Stimulated activated CD8-positive, alpha-beta memory T cell treated with anti-CD3 and anti-CD28 coated beads, Interleukin-12 subunit alpha, Interleukin-12 subunit beta, amount 100 ng/mL, for 1 hour (primary cell): ENCODE data around the gene EP300.
"Not testable (repeated sequence)": the region's sequence is repeated elsewhere in the genome, so short reads cannot be mapped to it uniquely, and the experiment has no call there.

ENCODE experiments used
- DNase-seq: peaks from one replicate; pipeline ENCODE4 v3.0.0-alpha.2; 2020; ENCODE audit warnings: low read depth

Gene EP300

DNA sequence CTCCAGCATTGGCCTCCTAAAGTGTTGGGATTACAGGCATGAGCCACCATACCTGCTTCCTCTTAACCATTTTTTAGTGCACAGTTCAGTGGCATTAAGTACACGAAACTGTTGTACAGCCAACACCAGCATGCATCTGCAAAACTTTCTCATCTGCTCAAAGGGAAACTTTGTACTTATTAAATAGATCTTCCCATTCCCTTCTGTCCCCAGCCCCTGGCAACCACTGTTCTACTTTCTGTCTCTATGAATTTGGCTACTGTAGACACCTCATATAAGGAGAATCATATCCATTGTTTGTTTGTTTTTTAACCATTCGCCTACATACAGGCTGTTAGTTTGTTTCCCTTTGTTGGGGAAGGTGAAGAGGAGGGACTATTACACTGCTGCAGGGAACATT lies 6.5 kb upstream of the EP300 start:
- DNase-seq, result no peak

DNA sequence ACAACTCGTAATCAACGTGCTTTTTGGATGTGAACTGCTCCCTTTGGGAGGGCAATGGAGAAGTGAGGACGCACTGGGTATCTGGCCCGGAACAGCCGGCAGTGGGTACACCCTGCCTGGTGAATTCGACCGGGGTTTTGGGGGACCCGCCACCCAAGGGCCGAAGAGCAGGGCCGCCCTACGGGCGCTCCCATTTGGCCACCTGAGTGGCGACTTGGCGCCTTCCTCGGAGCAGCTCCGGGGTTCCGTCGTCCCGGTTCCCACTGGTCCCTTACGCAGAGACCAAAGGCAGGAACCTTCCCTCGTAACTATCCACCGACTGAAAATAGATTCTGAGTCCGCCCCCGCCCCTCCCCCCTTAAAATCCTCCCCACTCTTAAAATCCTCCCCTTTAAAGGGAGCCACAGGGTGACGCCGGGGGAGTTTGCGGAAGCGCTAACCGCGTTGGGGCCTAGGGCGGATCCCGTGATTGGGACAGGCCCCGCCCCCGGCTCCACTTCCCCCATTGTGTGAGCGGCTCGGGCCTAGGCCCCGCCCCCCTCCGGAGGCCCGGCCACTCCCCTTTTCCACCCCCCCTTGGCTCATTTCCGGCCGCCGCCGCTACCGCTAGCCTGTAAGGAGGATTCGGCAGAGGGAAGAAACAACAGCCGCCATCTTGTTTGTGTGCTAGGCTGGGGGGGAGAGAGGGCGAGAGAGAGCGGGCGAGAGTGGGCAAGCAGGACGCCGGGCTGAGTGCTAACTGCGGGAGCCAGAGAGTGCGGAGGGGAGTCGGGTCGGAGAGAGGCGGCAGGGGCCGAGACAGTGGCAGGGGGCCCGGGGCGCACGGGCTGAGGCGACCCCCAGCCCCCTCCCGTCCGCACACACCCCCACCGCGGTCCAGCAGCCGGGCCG lies 1.0 kb upstream of the EP300 start:
- peak; percentile 99 for DNase-seq

DNA sequence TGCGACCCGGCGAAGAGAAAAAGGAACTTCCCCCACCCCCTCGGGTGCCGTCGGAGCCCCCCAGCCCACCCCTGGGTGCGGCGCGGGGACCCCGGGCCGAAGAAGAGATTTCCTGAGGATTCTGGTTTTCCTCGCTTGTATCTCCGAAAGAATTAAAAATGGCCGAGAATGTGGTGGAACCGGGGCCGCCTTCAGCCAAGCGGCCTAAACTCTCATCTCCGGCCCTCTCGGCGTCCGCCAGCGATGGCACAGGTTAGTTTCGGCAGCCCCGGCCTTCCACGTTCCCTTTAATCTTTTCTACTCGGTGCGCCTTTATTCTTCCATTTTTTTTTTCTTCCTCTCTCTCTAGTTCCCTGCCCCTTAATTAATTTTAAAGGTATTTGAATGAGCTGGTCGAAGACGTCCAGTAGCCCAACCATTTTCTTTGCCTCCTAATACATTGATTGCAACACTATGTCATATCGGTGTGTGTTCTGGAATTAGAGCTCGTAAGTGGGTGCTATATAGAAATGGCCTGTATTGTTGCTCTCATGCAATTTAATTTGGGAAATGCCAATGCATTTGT lies 537 bp downstream of the EP300 start:
- DNase-seq, result no peak

DNA sequence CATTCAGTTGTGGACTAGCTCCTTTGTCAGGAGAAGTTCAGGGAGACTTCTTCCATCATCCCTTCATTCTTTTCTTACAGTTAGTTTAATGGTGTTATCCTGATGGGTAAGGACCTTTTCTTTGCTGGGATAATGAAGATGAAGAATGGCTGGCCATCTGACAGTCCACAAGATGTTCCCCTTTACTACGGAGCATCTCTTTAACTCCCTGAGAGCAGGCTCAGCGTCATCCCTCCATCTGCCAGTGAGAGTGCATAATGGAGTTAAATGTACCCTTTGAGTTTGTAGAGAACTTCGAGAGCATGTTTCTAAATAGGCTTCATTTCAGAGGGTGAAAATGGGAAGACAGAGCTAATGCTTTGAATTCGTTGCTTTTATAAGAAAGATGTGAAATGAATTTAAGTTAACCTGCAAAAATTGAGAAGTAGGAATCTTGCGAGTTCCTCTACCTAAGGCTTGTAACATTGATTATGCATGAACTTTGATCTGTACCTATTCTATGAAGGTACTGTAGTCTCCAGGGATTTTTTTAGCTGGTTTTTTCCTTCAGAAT lies 1.7 kb downstream of the EP300 start:
- DNase-seq, result no peak

GRCh38 chr22:41096391-41096790 lies 4.0 kb downstream of the EP300 start:
- no peak for DNase-seq

DNA sequence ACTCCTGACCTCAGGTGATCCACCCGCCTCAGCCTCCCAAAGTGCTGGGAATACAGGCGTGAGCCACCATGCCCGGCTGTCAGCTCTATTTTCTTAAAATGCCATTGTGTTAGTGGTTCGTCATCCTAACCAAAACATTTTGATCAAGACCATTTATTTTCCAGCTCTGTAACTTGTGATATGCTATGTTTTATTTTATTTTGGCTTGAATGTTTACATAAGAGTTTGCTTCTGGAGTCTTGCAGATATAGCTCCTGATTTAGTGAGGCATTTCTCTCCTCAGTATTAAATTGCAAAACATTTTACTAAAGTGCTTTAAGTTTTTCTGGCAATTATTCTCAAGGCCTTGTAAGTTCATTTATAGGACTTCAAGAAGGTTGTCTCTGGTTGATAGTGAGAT lies 4.4 kb downstream of the EP300 start:
- DNase-seq, result no peak

DNA sequence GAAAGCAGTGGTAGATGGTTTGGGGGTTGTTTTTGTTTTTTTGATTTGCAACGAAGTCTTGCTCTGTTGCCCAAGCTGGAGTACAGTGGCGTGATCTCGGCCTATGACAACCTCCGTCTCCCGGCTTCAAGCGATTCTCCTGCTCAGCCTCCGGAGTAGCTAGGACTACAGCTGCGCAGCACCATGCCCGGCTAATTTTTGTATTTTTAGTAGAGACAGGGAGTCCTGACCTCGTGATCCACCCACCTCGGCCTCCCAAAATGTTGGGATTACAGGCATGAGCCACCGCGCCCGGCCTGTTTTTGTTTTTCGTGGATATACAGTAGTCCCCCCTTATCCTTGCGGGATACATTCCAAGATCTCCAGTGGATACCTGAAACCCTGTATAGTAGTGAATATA lies 6.6 kb downstream of the EP300 start:
- no peak for DNase-seq

- DNase-seq, result no peak
Observed at GRCh38 chr22:41106122-41106968, 14.0 kb downstream of the EP300 start.

DNA sequence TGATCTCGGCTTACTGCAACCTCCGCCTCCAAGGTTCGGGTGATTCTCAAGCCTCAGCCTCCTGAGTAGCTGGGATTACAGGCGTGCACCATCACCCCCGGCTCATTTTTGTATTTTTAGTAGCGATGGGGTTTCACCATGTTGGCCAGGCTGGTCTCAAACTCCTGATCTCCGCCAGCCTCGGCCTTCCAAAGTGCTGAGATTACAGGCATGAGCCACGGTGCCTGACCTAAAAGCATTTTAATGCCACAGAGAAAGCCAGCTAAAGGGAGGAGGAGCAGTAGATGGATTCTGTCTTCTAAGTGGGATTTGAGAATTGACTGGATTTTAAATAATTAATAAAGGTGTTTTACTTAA lies 14.6 kb downstream of the EP300 start:
- DNase-seq, result not testable (repeated sequence)

DNA sequence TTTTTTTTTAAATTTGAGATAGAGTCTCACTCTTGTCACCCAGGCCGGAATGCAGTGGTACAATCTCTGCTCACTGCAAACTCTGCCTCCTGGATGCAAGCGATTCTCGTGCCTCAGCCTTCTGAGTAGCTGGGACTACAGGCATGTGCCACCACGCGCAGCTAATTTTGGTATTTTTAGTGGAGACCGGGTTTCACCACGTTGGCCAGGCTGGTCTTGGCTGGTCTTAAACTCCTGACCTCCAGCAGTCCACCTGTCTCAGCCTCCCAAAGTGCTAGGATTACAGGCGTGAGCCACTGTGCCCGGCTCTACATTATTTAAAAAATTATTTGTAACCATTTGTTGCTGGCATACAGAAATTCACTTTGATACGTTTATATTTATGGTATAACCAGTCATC lies 18.6 kb downstream of the EP300 start:
- DNase-seq, result no peak

DNA sequence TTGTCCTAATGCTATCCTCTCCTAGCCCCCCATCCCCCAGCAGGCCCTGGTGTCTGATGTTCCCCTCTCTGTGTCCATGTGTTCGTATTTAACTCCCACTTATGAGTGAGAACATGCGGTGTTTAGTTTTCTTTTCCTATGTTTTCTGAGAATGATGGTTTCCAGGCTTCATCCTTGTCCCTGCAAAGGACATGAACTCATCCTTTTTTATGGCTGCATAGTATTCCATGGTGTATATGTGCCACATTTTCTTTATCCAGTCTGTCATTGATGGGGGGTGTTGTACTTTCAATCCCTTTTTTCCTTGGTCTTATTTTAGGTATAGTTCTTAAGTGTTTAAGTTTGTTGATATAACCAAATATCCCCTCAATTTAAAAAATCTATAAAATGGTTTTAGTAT lies 23.9 kb downstream of the EP300 start:
- no peak for DNase-seq

DNA sequence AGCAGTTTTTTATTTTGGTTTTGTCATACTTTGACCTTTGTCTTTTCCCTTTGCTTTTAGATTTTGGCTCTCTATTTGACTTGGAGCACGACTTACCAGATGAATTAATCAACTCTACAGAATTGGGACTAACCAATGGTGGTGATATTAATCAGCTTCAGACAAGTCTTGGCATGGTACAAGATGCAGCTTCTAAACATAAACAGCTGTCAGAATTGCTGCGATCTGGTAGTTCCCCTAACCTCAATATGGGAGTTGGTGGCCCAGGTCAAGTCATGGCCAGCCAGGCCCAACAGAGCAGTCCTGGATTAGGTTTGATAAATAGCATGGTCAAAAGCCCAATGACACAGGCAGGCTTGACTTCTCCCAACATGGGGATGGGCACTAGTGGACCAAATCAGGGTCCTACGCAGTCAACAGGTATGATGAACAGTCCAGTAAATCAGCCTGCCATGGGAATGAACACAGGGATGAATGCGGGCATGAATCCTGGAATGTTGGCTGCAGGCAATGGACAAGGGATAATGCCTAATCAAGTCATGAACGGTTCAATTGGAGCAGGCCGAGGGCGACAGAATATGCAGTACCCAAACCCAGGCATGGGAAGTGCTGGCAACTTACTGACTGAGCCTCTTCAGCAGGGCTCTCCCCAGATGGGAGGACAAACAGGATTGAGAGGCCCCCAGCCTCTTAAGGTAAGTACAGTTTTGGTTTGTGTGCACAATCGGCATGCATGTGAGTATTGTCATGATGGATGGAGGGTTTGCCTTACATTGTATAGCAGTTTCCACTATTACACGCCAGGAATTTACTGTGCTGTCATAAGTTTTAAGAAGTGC lies 25.0 kb downstream of the EP300 start:
- no peak for DNase-seq

DNA sequence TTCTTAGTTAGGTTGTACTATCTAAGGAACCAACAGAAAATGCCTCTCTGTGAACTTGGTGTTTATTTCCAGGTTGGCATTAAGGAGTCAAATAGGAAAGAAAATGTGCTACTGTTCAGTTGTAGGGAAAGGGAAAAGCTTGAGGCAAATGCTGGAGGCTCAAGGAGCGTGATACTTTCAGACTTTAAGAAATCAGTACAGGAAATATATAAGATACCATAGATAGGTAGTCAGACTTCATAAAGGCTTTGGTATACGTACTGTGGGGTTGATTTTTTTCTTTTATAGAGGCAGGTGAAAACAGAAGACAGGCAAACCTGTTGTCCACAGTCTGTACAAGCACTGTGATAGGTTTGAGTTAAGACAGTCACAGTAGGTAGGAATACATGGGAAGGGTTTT lies 30.8 kb downstream of the EP300 start:
- no peak for DNase-seq

DNA sequence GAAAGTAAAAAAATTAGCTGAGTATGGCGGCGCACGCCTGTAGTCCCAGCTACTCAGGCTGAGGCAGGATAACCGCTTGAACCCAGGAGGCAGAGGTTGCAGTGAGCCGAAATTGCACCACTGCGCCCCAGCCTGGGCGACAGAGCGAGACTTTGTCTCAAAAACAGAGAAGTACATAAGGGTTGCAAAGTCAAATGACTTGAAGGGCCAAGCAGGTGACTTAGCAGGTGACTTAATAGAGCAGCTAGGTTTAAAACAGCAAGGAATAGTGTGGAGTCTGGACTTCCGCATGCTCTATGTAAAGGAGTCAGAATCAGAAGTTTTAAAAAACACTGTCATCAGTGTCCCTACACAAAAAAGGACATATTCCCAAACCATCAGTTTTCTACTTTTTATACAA lies 31.7 kb downstream of the EP300 start:
- no peak for DNase-seq

- no peak for DNase-seq
Observed at GRCh38 chr22:41127451-41127850, 35.1 kb downstream of the EP300 start.

DNA sequence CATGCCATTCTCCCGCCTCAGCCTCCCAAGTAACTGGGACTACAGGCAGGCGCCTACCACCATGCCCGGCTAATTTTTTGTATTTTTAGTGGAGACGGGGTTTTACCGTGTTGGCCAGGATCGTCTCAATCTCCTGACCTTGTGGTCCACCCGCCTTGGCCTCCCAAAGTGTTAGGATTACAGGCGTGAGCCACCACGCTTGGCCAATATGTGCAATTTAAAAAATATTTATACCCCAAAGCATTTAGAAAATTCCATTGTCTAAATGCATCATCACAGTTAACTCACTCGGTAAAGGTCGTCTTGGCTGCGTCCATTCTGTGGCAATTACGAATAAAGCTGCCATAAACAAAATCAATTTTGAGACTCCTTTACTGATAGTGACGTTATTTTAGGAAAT lies 36.2 kb downstream of the EP300 start:
- no peak for DNase-seq

- DNase-seq, result no peak
Observed at GRCh38 chr22:41132550-41132949, 40.2 kb downstream of the EP300 start.

GRCh38 chr22:41140365-41140957 lies 48.1 kb downstream of the EP300 start:
- DNase-seq, result no peak

DNA sequence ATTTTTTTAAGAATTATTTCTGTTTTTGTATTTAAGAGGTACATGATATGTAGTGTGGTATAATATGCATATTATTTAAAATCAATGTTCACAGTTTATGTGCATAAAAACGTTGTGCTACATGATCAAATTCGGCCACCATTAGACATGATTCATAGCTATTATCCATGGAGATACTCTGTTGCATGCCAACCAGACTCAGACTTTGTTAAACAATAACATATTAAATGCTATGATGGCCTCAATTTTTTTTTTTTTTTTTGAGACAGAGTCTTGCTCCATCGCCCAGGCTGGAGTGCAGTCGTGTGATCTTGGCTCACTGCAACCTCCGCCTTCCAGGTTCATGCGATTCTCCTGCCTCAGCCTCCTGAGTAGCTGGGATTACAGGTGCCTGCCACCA lies 53.5 kb downstream of the EP300 start:
- DNase-seq, result not testable (repeated sequence)

- DNase-seq, result no peak
Observed at GRCh38 chr22:41146573-41146972, 54.2 kb downstream of the EP300 start.

DNA sequence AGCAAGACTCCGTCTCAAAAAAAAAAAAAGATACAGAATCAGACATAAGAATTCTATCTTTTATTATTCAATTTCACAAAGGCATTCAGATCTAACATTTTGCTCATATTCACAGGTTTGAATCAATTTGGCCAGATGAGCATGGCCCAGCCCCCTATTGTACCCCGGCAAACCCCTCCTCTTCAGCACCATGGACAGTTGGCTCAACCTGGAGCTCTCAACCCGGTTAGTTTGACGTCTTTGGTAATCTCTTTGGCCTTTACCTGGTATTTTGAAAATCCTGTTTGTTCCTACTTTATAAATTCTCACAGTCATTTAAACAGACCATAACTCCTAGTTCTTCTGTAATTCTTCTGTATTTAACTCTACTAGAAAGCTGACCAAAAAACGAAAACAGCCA lies 55.3 kb downstream of the EP300 start:
- no peak for DNase-seq
